ENCODE data around the gene TCERG1. TPM values are rescaled to one million over a fixed set of nuclear protein-coding genes. Genes with fewer than 3 reads are reported as not detected.
"Not testable (repeated sequence)": the region's sequence is repeated elsewhere in the genome, so short reads cannot be mapped to it uniquely, and the experiment has no call there.

Gene TCERG1
- total RNA-seq, 1 experiment from 2014 or later = 129 TPM

GRCh38 chr5:146553446-146553845, 106.3 kb downstream of the TCERG1 start:
- DNase-seq = no peak
- Histone ChIP-seq H3K4me3 (no peak overlapping the region), H3K27ac (no peak overlapping the region), H3K4me1 (no peaks in the 10 kb centered on the region), H3K27me3 (no peaks in the 10 kb centered on the region; the same call in 1 of the 2 replicates), H3K9me3 (replicated peaks) (no peaks in the 10 kb centered on the region), H3K36me3 (no peaks in the 10 kb centered on the region)

GRCh38 chr5:146556884-146557283, 109.8 kb downstream of the TCERG1 start:
- H3K36me3 ChIP-seq; H3K27ac ChIP-seq; H3K9me3 ChIP-seq (replicated peaks); H3K4me1 ChIP-seq; H3K27me3 ChIP-seq; DNase-seq; H3K4me3 ChIP-seq: not testable (repeated sequence)

GRCh38 chr5:146560205-146560812, 113.2 kb downstream of the TCERG1 start:
- DNase-seq = peak in 1 of 2 experiments; percentile 5
- Histone ChIP-seq H3K27ac (no peak overlapping the region), H3K4me3 (no peak overlapping the region)

More at GRCh38 chr5:146560205-146560812, 113.2 kb downstream of the TCERG1 start:
- no peaks in the 10 kb centered on the region for H3K9me3 ChIP-seq (replicated peaks)
- no peaks in the 10 kb centered on the region for H3K36me3 ChIP-seq
- H3K4me1 ChIP-seq = no peaks in the 10 kb centered on the region
- H3K27me3 ChIP-seq = no peaks in the 10 kb centered on the region

Other genes starting within 250 kb of the TCERG1 start
- gene RBM27, start 243.7 kb upstream of the TCERG1 start, total RNA-seq (2014; rRNA removed; shearing (Covaris generic)) = 36.0 and 43.7 TPM in 2 replicates
- 0.13 and 0.14 TPM in 2 replicates for gene POU4F3, start 108.5 kb upstream of the TCERG1 start, total RNA-seq (2014; rRNA removed; shearing (Covaris generic))
- gene GPR151, start 68.9 kb downstream of the TCERG1 start, total RNA-seq (2014; rRNA removed; shearing (Covaris generic)) = not detected in 2 replicates

Data from SJCRH30 (cell line).